ENCODE measurements around the gene MAML3.

The MAML3 gene

DNA sequence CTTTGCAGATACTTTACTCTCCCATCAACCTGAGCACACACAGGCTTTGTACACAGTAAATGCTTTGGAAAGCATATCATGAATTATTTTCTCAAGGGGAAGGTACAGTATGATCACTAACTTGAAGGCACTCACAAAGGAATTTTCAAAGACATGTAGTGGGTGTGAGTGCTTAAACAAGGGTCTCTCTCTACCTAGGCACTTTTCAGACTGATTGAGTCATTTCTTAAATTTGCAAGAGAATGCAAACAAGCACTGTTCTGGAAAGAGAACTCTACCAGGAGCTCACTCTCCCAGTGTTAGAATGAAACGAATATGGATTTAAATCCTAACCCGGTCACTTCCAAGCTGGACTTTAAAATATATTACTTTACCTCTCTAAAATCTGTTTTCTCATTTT, 85.7 kb downstream of the MAML3 start:
- no peak for DNase-seq

DNA sequence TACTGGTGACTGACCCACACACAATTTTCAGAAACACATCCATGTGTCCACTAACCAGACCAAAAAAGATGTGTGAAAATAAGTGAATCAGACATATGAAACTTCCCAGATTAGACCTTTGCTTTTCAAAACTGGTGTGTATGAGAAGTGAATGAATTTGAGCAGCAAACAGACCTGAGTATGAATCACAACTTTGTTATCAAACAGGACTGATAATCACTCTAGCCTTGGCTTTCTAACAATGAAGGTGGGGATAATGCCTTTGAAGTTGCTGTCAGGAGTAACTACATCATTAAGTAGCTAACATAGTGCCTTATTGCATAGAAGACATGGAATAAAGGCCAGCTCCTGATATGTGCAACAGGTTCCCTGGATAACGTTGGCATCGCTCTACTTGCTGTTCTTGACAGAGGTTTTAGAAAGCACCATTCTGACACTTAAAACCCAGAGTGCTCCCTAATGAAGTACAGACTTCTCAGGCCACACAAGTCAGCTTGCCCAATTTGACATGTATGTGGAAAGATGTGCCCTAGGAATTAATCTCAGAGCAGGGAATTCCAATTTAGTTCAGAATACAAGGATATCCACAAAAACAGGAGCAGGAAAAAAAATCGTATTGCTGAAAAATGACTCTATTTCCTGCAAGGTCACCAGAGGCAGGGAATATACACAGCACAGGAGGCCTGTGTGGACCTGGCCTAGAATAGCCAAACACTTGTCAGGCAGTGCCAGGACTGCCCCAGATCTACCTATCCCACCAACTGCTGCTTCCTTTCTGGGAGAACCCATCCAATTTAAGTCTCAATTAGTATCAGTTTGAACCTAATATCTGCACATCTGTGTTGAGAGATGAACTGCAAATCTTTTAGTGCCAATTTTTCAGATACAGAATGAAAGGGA, 87.7 kb downstream of the MAML3 start:
- no peak for DNase-seq

DNA sequence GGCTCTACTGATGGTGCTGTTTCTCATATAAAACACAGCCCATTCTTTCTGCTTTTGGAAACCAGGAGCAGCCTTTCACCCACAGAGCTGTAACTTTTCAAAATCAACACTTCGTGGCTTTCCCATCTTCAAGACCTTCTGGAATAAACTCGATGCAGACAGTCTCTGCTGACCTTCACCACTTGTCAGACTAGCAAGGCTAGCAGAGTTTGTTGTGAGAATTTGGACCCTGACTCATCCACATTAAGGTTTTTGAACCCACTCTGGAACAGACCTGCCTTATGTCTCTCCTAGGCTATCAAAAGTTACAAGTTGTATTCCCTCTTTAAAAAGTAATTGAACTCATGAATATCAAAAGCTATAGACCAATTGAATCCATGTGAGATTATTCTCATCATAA, 88.6 kb downstream of the MAML3 start:
- DNase-seq = no peak

DNA sequence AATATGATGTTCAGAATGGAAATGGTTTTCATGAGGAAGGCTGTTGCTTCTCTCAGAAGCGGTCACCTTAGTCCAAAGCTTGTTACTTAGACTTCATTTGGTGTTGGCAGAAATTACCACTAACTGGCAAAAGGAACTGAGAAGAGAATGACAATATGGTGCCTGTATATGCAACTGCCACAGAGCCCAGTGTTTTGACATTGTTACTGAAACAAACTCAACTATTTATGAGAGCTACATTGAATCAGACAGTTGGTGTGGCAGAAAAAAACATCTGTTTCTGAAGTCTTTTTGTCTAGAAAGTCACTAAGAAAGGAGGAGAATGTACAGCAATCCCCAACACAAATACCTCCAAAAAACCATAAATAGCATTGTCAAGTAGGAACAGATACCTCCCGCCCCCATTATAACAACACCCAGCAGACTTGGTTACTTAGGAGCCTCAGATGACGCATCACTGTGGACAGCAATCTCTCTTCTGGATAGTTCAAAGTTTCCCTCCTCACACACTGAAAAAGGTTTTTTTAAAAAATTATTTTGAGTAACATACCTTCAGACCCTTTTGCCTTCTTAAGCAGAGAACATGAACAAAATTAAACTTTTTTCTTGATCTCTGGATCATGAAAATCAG, 92.2 kb downstream of the MAML3 start:
- DNase-seq = no peak

GRCh38 chr4:140061194-140061593, 92.8 kb downstream of the MAML3 start:
- no peak for DNase-seq

- no peak for DNase-seq
These were observed 94.8 kb downstream of the MAML3 start for GRCh38 chr4:140059159-140059558.

- DNase-seq = no peak
These were observed 96.3 kb downstream of the MAML3 start for GRCh38 chr4:140057701-140058100.

- DNase-seq = no peak
These were observed 98.0 kb downstream of the MAML3 start for GRCh38 chr4:140056015-140056414.

DNA sequence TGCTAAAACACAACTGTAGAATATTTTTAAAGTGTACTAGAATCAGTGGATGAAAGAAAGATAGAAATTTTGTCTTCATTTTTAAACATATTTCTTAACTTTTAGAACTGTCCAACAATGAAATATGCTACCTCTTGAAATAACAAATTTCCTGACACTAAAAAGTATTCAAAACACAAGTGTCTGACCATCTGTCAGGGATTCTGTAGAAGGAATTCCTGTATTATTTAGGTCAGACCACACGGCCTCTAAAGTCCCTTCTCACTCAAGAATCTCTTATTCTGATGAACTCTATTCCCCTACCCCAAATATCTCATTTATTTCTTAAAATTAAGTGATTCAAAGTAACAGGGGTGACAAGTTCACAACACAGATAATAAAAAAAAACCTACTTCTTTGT, 99.1 kb downstream of the MAML3 start:
- DNase-seq = no peak

GRCh38 chr4:140053185-140053584, 100.8 kb downstream of the MAML3 start:
- no peak for DNase-seq

GRCh38 chr4:140052050-140052449, 101.9 kb downstream of the MAML3 start:
- DNase-seq = no peak

- no peak for DNase-seq
These were observed 103.9 kb downstream of the MAML3 start for GRCh38 chr4:140049849-140050637.

- DNase-seq = no peak
These were observed 104.7 kb downstream of the MAML3 start for GRCh38 chr4:140049024-140049848.

GRCh38 chr4:140048419-140048995, 105.5 kb downstream of the MAML3 start:
- no peak for DNase-seq

DNA sequence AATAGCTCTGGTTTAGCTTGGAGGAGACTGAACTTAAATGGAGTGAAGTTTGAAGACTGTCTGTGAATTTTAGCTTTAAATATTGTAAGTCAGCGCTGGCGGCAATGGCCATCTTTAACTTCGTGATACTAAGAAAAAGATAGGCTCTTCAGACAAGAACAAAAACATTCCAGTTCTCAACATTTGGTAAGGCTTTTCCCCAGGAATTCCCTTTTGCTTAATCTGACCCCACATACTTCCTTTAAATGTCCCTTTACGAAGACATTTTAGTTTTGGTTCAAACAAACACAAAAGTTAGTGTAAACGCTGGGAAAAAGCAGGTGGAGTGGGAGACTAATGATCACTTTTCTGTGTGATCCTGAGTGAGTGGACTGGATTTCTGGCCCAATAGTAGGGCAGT, 106.2 kb downstream of the MAML3 start:
- DNase-seq = no peak

DNA sequence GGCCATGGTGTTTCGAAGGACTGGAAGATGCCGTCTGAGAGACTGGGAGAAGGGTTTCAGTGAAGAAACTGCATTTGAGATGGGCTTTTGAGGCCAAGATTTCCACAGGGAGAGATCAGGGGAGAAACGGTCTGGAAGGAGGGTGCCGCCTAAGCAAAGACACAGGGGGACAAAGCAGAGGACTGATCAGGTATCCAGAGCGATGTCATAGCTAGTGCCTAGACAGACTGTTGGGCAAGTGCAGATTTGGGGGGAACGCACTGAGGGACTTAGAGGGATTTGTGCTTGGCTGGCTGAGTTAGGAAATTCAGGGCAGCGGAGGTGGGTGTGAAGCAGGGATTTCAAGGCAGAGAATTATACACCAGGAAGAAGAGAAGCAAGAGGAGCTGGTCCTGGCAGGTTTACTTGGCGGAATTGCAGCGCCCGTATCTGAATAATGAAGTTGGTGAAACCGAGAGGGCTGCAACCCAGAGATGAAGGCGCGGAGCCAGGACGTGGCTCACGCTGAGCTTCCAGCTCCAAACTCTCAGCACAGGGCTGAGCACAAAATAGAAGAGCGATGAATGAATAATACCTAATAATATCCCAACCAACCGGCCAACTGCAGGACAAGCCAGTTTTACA, 106.9 kb downstream of the MAML3 start:
- no peak for DNase-seq

DNA sequence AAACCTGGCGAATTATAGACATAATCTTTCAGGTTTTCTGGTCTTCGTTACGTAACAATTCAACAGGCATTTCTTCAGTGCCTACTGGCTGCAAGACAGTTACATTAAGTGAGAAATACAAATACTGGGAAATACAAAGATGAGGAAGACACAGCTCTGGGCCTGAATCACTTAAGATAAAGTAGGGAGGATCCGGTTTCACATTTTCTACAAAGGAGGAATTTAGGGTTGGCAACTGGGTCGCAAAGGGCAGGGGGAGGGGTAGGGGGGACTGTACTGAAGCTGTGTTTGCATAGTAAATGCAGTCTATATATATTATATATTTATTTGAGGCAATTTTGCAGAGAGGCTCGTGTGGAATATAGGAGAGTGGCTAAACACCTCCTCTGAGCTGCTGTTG, 107.4 kb downstream of the MAML3 start:
- no peak for DNase-seq

DNA sequence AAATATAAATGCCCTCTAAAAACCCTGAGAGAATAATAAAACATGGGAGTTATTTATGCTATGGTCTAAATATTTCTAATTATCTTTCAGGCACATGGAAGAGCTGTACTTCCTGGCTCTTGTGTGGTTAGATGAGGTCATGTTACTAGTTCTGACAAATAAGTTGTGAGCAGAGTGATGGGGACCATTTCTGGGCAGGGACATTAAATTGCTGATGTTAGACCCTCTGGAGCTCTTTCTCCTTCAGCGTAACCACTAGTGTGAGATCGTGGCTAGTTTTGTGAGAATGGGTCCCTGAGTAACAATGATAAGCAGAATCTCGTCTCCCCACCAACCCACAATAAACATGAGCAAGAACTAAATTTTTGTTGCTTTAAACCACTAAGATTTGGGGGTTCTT, 108.0 kb downstream of the MAML3 start:
- DNase-seq = no peak

DNA sequence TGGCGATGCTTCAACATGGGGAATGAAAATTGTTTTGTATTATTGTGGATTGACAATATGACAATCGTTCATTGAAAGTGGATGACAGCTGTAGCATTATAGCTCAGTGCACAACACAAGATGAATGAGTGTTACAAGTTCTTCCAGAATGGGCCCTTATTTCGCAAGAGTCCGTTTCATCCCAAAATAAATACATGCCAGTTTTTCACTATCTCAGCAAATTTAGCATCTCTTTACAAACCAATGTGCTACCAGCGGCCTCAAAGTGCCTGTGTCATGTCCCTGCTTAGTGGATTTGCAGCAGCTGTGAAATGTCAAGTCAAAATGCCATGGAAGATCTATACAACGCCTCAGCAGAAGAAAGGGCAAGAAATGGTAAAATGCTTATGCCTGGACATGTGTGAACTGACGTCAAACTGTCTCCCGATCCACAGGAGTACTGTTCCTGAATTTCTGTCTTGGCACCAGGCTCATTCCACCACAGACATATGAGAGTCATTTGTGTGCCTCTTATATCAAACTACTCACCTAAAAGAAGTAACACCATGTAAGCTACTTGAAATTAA, 109.6 kb downstream of the MAML3 start:
- no peak for DNase-seq

GRCh38 chr4:140042634-140043033, 111.3 kb downstream of the MAML3 start:
- no peak for DNase-seq

GRCh38 chr4:140038031-140038533, 115.9 kb downstream of the MAML3 start:
- DNase-seq = no peak

Data from NCI-H1048 (cell line).